GM21528 (cell line): ENCODE results near the gene RNF213.
"Not testable (repeated sequence)": the region's sequence is repeated elsewhere in the genome, so short reads cannot be mapped to it uniquely, and the experiment has no call there.

Source experiments
- ATAC-seq: cut with Tn5 transposase; IDR thresholded peaks from one replicate; pipeline ENCODE4 v1.9.1; 2021; ENCODE audit warnings: mild to moderate bottlenecking, moderate library complexity; ENCODE audit not compliant: unreplicated experiment, low FRiP score

RNF213 gene

GRCh38 chr17:80267391-80267790 is 6.7 kb downstream of the RNF213 start:
- ATAC-seq = no peak

- no peak for ATAC-seq
These were observed 7.8 kb downstream of the RNF213 start for GRCh38 chr17:80268427-80268826.

- ATAC-seq = no peak
These were observed 8.8 kb downstream of the RNF213 start for GRCh38 chr17:80269405-80269807.

GRCh38 chr17:80270104-80270503 is 9.5 kb downstream of the RNF213 start:
- no peak for ATAC-seq

GRCh38 chr17:80270836-80271235 is 10.2 kb downstream of the RNF213 start:
- ATAC-seq = no peak

GRCh38 chr17:80272366-80272765 is 11.7 kb downstream of the RNF213 start:
- no peak for ATAC-seq

- ATAC-seq = no peak
These were observed 13.7 kb downstream of the RNF213 start for GRCh38 chr17:80274331-80274730.

- no peak for ATAC-seq
These were observed 14.3 kb downstream of the RNF213 start for GRCh38 chr17:80274871-80275449.

GRCh38 chr17:80275857-80276256 is 15.2 kb downstream of the RNF213 start:
- ATAC-seq = not testable (repeated sequence)

GRCh38 chr17:80277751-80278671 is 17.4 kb downstream of the RNF213 start:
- ATAC-seq = no peak

- ATAC-seq = no peak
These were observed 19.2 kb downstream of the RNF213 start for GRCh38 chr17:80279895-80280294.

- no peak for ATAC-seq
These were observed 20.9 kb downstream of the RNF213 start for GRCh38 chr17:80281516-80281915.

GRCh38 chr17:80283116-80283852 is 22.6 kb downstream of the RNF213 start:
- no peak for ATAC-seq

- ATAC-seq = no peak
These were observed 24.0 kb downstream of the RNF213 start for GRCh38 chr17:80284631-80285030.

- ATAC-seq = no peak
These were observed 24.7 kb downstream of the RNF213 start for GRCh38 chr17:80285237-80285920.

GRCh38 chr17:80286638-80286960 is 25.9 kb downstream of the RNF213 start:
- ATAC-seq = no peak

- no peak for ATAC-seq
These were observed 26.4 kb downstream of the RNF213 start for GRCh38 chr17:80287038-80287437.

- no peak for ATAC-seq
These were observed 27.3 kb downstream of the RNF213 start for GRCh38 chr17:80287806-80288567.

- ATAC-seq = no peak
These were observed 29.0 kb downstream of the RNF213 start for GRCh38 chr17:80289616-80290015.

GRCh38 chr17:80290156-80290555 is 29.5 kb downstream of the RNF213 start:
- no peak for ATAC-seq
